ENCODE measurements around the gene SLC45A2.
"Not testable (repeated sequence)": the region's sequence is repeated elsewhere in the genome, so short reads cannot be mapped to it uniquely, and the experiment has no call there.

GRCh38 chr5:33906248-33906647 lies 78.2 kb downstream of the SLC45A2 start:
- not testable (repeated sequence) for TF ChIP-seq CTCF (IDR thresholded peaks at IDR 0.05); POLR2AphosphoS5 (IDR thresholded peaks at IDR 0.05; ENCODE audit: low read depth, low read length); REST (IDR thresholded peaks at IDR 0.05; ENCODE audit: insufficient read depth in 1 of 2, low read depth in 2 of 2, low read length in 1 of 2); TCF7L2 (IDR thresholded peaks at IDR 0.05; ENCODE audit: low read depth, low read length); SIN3A (IDR thresholded peaks at IDR 0.05; ENCODE audit: borderline replicate concordance, insufficient read depth, low read depth, low read length)

Measured in Panc1 (cell line).